ENCODE results near the gene KDF1.

The KDF1 gene

DNA sequence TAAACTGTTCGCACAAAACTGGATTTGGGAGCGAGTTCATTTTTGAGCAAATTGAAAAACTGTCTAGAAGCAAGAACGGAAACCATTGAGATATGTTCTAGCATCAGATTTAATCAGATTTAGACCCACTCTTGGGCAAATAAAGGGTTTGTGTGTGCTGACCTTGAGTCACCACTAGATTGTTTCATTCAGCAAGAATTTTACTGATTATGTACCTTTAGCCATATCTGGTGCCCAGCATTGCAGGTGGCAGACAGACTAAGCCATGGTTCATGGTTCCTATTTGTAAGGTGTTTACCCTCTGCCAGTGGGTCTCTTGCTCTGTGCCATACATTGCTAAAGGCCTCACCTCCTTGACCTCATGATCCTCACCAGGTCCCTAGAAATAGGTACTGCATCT is 37.4 kb downstream of the KDF1 start:
- peak overlapping the region; percentile 77 for H3K27ac ChIP-seq
- TF ChIP-seq, protein P1, sequence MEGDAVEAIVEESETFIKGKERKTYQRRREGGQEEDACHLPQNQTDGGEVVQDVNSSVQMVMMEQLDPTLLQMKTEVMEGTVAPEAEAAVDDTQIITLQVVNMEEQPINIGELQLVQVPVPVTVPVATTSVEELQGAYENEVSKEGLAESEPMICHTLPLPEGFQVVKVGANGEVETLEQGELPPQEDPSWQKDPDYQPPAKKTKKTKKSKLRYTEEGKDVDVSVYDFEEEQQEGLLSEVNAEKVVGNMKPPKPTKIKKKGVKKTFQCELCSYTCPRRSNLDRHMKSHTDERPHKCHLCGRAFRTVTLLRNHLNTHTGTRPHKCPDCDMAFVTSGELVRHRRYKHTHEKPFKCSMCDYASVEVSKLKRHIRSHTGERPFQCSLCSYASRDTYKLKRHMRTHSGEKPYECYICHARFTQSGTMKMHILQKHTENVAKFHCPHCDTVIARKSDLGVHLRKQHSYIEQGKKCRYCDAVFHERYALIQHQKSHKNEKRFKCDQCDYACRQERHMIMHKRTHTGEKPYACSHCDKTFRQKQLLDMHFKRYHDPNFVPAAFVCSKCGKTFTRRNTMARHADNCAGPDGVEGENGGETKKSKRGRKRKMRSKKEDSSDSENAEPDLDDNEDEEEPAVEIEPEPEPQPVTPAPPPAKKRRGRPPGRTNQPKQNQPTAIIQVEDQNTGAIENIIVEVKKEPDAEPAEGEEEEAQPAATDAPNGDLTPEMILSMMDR (IDR thresholded peaks at IDR 0.05), result no peak
- TF ChIP-seq ZFX (IDR thresholded peaks at IDR 0.05; ENCODE audit: borderline replicate concordance), result no peak

GRCh38 chr1:26922431-26922729 is 37.9 kb downstream of the KDF1 start:
- TF ChIP-seq ZFX (IDR thresholded peaks at IDR 0.05; ENCODE audit: borderline replicate concordance), result no peak
- TF ChIP-seq, protein P1 (IDR thresholded peaks at IDR 0.05), result no peak
- peak overlapping the region; percentile 77 for H3K27ac ChIP-seq

- H3K27ac ChIP-seq, result peak within 1 kb of the TSS; percentile 77
- no peak for TF ChIP-seq ZFX (IDR thresholded peaks at IDR 0.05; ENCODE audit: borderline replicate concordance)
- TF ChIP-seq, protein P1 (IDR thresholded peaks at IDR 0.05), result no peak
Measured at GRCh38 chr1:26921540-26922430, 38.5 kb downstream of the KDF1 start, which contains the start of gene NUDC. TSS of gene NUDC (plus strand) at chr1:26921743. CDS start at chr1:26921849, 106 bp downstream.

- no peak for TF ChIP-seq ZFX (IDR thresholded peaks at IDR 0.05; ENCODE audit: borderline replicate concordance)
- TF ChIP-seq, protein P1 (IDR thresholded peaks at IDR 0.05), result no peak
- peak overlapping the region; percentile 77 for H3K27ac ChIP-seq
Measured at GRCh38 chr1:26921126-26921539, 39.1 kb downstream of the KDF1 start.

GRCh38 chr1:26915204-26915842 is 44.9 kb downstream of the KDF1 start:
- H3K27ac ChIP-seq, result no peak overlapping the region
- TF ChIP-seq, protein P1 (IDR thresholded peaks at IDR 0.05), result no peak
- TF ChIP-seq ZFX (IDR thresholded peaks at IDR 0.05; ENCODE audit: borderline replicate concordance), result no peak

- no peak within 1 kb of the TSS for H3K27ac ChIP-seq
- no peak for TF ChIP-seq ZFX (IDR thresholded peaks at IDR 0.05; ENCODE audit: borderline replicate concordance)
- TF ChIP-seq, protein P1 (IDR thresholded peaks at IDR 0.05), result no peak
Measured at GRCh38 chr1:26913754-26914619, 46.3 kb downstream of the KDF1 start, which contains the start of gene NR0B2. TSS of gene NR0B2 (minus strand) at chr1:26913975. CDS start at chr1:26913940, 35 bp downstream.

Data from 22Rv1 (cell line).